Stomach (tissue), 4 donors: Measurements from ENCODE around the gene IKZF4.

ENCODE experiments used
- CTCF ChIP-seq, 7 experiments: fragments of 450-650 bp in 4 of 7; fragments of 200-600 bp in 3 of 7; sonication (generic) in 3 of 7; IDR thresholded peaks; one replicate each; pipeline ENCODE4 v1.5.1; 2016 to 2019; ENCODE audit warnings: antibody characterized with exemption in 7 of 7, control low read depth in 2 of 7, mild to moderate bottlenecking in 1 of 7
- EP300 ChIP-seq: sonication (generic); formaldehyde crosslinking; IDR thresholded peaks from one replicate; pipeline ENCODE4 v1.6.1; 2017; ENCODE audit warnings: antibody characterized with exemption
- POLR2A ChIP-seq, 4 donors: fragments of 450-650 bp; IDR thresholded peaks; one replicate each; pipeline ENCODE4 v1.6.1; 2016; ENCODE audit warnings: antibody characterized with exemption in 4 of 4, control low read depth in 2 of 4, mild to moderate bottlenecking in 1 of 4, moderate library complexity in 1 of 4
- POLR2AphosphoS5 ChIP-seq, 3 donors: sonication (generic); formaldehyde crosslinking; IDR thresholded peaks; one replicate each; pipeline ENCODE4 v1.6.1; 2016; ENCODE audit warnings: antibody characterized with exemption in 3 of 3

GRCh38 chr12:56041552-56042429 is 20.9 kb downstream of the IKZF4 start, which contains the start of gene RPS26:
- peak in 2 of 7 experiments; percentile 45 to 49 for TF ChIP-seq CTCF (IDR thresholded peaks at IDR 0.05)
- peak; percentile 84 to 99 (median 98) for TF ChIP-seq POLR2AphosphoS5 (IDR thresholded peaks at IDR 0.05)
- TF ChIP-seq EP300: no peak
- TF ChIP-seq POLR2A (IDR thresholded peaks at IDR 0.05): peak in 2 of 4 donors; percentile 71 to 83
